Left cardiac atrium (tissue), 4 donors: ENCODE results near the gene ZNF771. TPM values are rescaled to one million over a fixed set of nuclear protein-coding genes. Genes with fewer than 3 reads are reported as not detected.
A peak's percentile ranks its signal among the peaks of the same experiment; 100 is the strongest.
"Not testable (repeated sequence)": the region's sequence is repeated elsewhere in the genome, so short reads cannot be mapped to it uniquely, and the experiment has no call there.

Experiments used
- ATAC-seq, 2 donors: fragments of 200-7000 bp; cut with Tn5 transposase; one replicate each; pipeline ENCODE4 v1.9.1; 2020; ENCODE audit warnings: mild to moderate bottlenecking in 2 of 2, moderate library complexity in 2 of 2
- DNase-seq: peaks from one replicate; pipeline ENCODE4 v3.0.0-alpha.2; 2020
- intact Hi-C, 2 donors: fragments of 100-400 bp; cut with DNase I; formaldehyde crosslinking; loops; one replicate each; pipeline versions ENCODE4 v1.14.1 to v1.15.1; 2022 to 2023
- total RNA-seq, 2 donors: library from RNA; stranded (reverse); fragmentation: NEBNext Ultra II Directional; extraction: Animal tissue kit (Norgen Biotek cat#: 25700); gene quantifications; one replicate each; pipeline ENCODE4 v1.2.1, GENCODE V29; 2021
- donor health status: DM: no; HTN: yes; CAD: no.
- donor health status: DM: no; HTN: yes; CAD: no; lungs with severe emphysema.
- donor health status: DM: yes; HTN: yes; CAD: no.
- donor health status: Dilated cardiomyopathy.

ZNF771 gene
- total RNA-seq, 2 donors from 2014 or later: 5.9 to 6.2 TPM

DNA sequence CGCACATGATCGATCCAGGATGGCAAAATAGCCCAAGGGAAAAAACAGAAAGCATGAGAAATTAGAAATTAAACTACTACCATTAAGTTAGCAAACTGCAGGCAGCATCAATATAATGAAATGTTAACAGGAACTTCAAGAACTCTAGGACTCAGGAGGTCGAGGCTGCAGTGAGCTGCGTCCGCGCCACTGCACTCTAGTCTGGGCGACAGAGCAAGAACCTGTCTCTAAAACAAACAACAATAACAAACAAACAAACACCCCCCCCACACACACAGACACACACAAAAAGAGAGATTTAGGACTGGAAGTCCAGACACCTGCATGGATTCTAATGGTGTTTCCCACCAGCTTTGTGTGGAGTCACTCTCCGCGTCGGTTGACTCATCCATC lies 38.8 kb downstream of the ZNF771 start:
- ATAC-seq (no peak), DNase-seq (no peak)
- intact Hi-C loops: loop anchor here in 1 of 2 donors (5.0 kb wide), 1 partner anchor 81 kb away; the partner anchor contains the start of gene ZNF768

DNA sequence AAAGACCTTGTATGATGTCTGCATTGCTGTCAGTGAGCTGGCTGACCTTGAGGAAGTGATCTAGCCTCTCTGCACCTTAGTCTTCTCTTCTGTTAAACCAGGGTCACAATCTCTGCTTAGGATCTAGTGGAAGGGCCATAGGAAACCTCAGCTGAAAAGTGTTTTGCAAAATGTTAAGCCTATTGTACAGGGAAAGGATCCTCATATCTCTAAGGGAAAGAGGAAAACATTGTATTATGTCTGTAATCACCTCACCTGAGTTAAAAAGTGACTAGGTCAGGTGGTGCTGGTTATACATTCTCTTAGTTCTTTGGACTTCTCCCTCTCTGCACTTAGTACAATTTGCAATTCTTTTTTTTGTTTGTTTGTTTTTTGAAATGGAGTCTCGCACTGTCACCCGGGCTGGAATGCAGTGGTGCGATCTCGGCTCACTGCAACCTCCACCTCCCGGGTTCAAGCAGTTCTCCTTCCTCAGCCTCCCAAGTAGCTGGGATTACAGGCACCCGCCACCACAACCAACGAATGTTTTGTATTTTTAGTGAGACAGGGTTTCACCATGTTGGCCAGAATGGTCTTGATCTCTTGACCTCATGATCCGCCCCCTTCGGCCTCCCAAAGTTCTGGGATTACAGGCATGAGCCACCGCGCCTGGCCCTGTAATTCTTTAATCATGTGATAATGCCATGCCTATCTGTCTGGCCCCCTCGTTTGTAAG lies 40.3 kb downstream of the ZNF771 start:
- DNase-seq (no peak), ATAC-seq (no peak)
- intact Hi-C loops: loop anchor here in 1 of 2 donors (5.0 kb wide), 1 partner anchor 80 kb away; the partner anchor contains the start of gene ZNF768

DNA sequence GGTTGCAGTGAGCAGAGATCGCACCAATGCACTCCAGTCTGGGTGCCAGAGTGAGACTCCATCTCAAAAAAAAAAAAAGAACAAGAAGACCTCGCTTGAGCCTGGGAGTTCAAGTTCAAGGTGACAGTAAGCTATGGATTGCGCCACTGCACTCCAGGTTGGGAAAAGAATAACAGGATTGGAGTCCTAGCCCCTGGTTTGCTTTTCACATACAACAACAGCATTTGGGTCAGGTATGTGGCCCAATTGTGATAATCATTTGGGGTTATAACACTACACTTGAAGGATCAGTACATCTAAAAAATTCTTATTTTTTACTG lies 41.7 kb downstream of the ZNF771 start:
- DNase-seq (no peak), ATAC-seq (no peak)
- intact Hi-C loops: loop anchor here in 1 of 2 donors (5.0 kb wide), 1 partner anchor 78 kb away; the partner anchor contains the start of gene ZNF768

GRCh38 chr16:30452709-30453580 lies 45.5 kb downstream of the ZNF771 start:
- intact Hi-C loops: loop anchor here in 1 of 2 donors (10.0 kb wide), 1 partner anchor 152 kb away; no protein-coding TSS in a partner anchor
- DNase-seq, ATAC-seq: not testable (repeated sequence)

DNA sequence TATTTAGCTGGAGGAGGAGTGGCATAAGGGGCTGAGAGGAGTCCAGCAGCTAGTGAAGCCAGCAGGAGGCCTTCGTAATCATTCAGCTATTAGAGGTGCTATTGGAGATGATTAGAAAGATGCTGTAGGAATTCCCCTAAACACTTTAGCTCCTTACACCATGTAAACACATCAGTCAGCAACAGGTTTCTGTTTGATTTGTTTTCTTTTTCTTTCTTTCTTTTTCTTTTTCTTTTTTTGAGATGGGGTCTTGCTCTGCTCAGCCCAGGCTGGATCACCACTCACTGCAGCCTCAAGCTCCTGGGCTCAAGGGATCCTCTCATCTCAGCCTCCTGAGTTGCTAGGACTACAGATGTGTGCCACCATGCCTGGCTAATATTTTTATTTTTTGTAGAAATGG lies 48.9 kb downstream of the ZNF771 start:
- intact Hi-C loops: loop anchor here in 1 of 2 donors (10.0 kb wide), 1 partner anchor 148 kb away; no protein-coding TSS in a partner anchor
- ATAC-seq: no peak
- no peak for DNase-seq

- intact Hi-C loops: loop anchor here in 1 of 2 donors (10.0 kb wide), 1 partner anchor 148 kb away; no protein-coding TSS in a partner anchor
- DNase-seq: no peak
- peak; percentile 70 to 83 for ATAC-seq
Measured at GRCh38 chr16:30457256-30457655, 49.9 kb downstream of the ZNF771 start.

DNA sequence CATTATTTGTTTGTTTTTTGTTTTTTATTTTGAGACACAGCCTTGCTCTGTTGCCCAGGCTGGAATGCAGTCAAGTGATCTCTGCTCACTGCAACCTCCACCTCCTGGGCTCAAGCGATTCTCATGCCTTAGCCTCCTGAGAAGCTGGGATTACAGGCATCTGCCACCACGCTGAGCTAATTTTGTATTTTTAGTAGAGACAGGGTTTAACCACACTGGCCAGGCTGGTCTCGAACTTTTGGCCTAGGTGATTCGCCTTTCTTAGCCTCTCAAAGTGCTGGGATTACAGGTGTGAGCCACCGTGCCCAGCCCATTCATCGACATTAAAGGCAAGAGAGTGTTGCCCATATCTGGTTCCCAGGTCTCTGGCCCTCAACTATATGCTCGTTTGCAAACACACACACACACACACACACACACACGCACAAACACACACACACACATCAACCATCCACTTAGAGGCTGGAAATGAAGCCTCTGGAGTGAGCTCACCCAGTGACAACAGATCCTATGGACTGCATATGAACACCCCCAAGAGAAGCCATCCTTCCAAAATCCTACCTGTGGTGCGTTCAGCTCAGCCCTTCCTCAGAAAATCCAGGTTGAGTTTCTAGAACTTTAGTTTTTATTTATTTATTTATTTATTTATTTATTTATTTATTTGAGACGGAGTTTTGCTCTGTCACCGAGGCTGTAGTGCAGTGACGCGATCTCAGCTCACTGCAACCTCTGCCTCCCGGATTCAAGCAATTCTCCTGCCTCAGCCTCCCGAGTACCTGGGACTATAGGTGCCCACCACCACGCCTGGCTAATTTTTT lies 50.5 kb downstream of the ZNF771 start:
- intact Hi-C loops: loop anchor here in 1 of 2 donors (10.0 kb wide), 1 partner anchor 147 kb away; no protein-coding TSS in a partner anchor
- DNase-seq: no peak
- ATAC-seq: no peak

GRCh38 chr16:30458561-30459394 lies 51.4 kb downstream of the ZNF771 start:
- DNase-seq: peak; percentile 50
- intact Hi-C loops: loop anchor here in 1 of 2 donors (10.0 kb wide), 1 partner anchor 146 kb away; no protein-coding TSS in a partner anchor
- peak; percentile 68 to 74 for ATAC-seq

GRCh38 chr16:30459456-30459855 lies 52.0 kb downstream of the ZNF771 start:
- no peak for DNase-seq
- intact Hi-C loops: loop anchor here in 1 of 2 donors (10.0 kb wide), 1 partner anchor 145 kb away; no protein-coding TSS in a partner anchor
- ATAC-seq: no peak

GRCh38 chr16:30461426-30461825 lies 54.0 kb downstream of the ZNF771 start:
- ATAC-seq, DNase-seq: not testable (repeated sequence)
- intact Hi-C loops: loop anchor here in 1 of 2 donors (10.0 kb wide), 1 partner anchor 53 kb away; no protein-coding TSS in a partner anchor

- no peak for ATAC-seq
- intact Hi-C loops: loop anchor here in 1 of 2 donors (10.0 kb wide), 1 partner anchor 51 kb away; no protein-coding TSS in a partner anchor
- no peak for DNase-seq
Measured at GRCh38 chr16:30464078-30464477, 56.7 kb downstream of the ZNF771 start.

Other genes with a start within 250 kb of the ZNF771 start
- gene CORO1A, start 224.0 kb upstream of the ZNF771 start, total RNA-seq: 10 to 100 TPM; 14.8 to 32.0 TPM
- gene BOLA2B, start 213.9 kb upstream of the ZNF771 start, total RNA-seq: 10 to 100 TPM; 71.4 to 84.6 TPM
- gene SLX1A, start 213.7 kb upstream of the ZNF771 start, total RNA-seq: 10 to 100 TPM; 18.7 to 24.8 TPM
- gene SULT1A3, start 208.4 kb upstream of the ZNF771 start, total RNA-seq: 10 to 100 TPM; 12.0 to 22.6 TPM
- 1 to 10 TPM; 3.2 to 3.4 TPM for gene NPIPB13, start 159.1 kb upstream of the ZNF771 start, total RNA-seq
- gene CD2BP2, start 52.3 kb upstream of the ZNF771 start, total RNA-seq: 10 to 100 TPM; 35.5 to 47.8 TPM
- gene TBC1D10B, start 37.1 kb upstream of the ZNF771 start, total RNA-seq: 10 to 100 TPM; 23.4 to 30.5 TPM
- not detected for gene MYL11, start 32.8 kb upstream of the ZNF771 start, total RNA-seq
- gene SEPTIN1, start 25.0 kb upstream of the ZNF771 start, total RNA-seq: 1 to 10 TPM; 2.0 to 3.4 TPM
- gene ZNF48, start 12.2 kb upstream of the ZNF771 start, total RNA-seq: 1 to 10 TPM; 5.4 to 6.4 TPM
- gene DCTPP1, start 22.4 kb downstream of the ZNF771 start, total RNA-seq: 10 to 100 TPM; 35.1 to 35.5 TPM
- 10 to 100 TPM; 32.8 to 44.7 TPM for gene SEPHS2, start 38.3 kb downstream of the ZNF771 start, total RNA-seq
- 1 to 10 TPM; 3.3 to 3.9 TPM for gene ITGAL, start 65.1 kb downstream of the ZNF771 start, total RNA-seq
- 10 to 100 TPM; 46.4 to 55.5 TPM for gene ZNF768, start 119.0 kb downstream of the ZNF771 start, total RNA-seq
- gene ZNF747, start 127.3 kb downstream of the ZNF771 start, total RNA-seq: 1 to 10 TPM; 8.0 to 8.2 TPM
- 1 to 10 TPM; 5.7 to 8.7 TPM for gene ZNF764, start 150.8 kb downstream of the ZNF771 start, total RNA-seq
- gene ZNF688, start 164.1 kb downstream of the ZNF771 start, total RNA-seq: 10 to 100 TPM in 1 of 2 donors, 1 to 10 TPM in 1; 7.9 to 12.5 TPM
- 1 to 10 TPM; 8.2 to 9.8 TPM for gene ZNF785, start 178.1 kb downstream of the ZNF771 start, total RNA-seq
- gene ZNF689, start 202.8 kb downstream of the ZNF771 start, total RNA-seq: 1 to 10 TPM; 5.2 to 6.6 TPM
- 10 to 100 TPM; 23.7 to 24.0 TPM for gene PRR14, start 243.4 kb downstream of the ZNF771 start, total RNA-seq